SU-DHL-6 (cell line): ENCODE results near the gene OSBPL10.

Experiments used
- H2AFZ ChIP-seq: fragments of 200-600 bp; sonication (generic); 2 replicates; pipeline ENCODE4 v1.6.1; 2014; ENCODE audit warnings: low read depth, mild to moderate bottlenecking, moderate library complexity, mixed read lengths, antibody characterized with exemption, low read length; ENCODE audit not compliant: severe bottlenecking
- H3F3A ChIP-seq: fragments of 200-600 bp; shearing (Covaris generic); 2 replicates; pipeline ENCODE4 v1.6.0; 2016; ENCODE audit warnings: antibody characterized with exemption, mild to moderate bottlenecking; ENCODE audit not compliant: insufficient read depth
- H3K27ac ChIP-seq: fragments of 200-600 bp; sonication (generic); 2 replicates; pipeline ENCODE4 v1.5.1; 2016; ENCODE audit warnings: low read depth, mild to moderate bottlenecking, low read length, moderate library complexity, mixed read lengths
- H3K27me3 ChIP-seq: fragments of 200-600 bp; sonication (generic), shearing (Covaris generic); 2 replicates; pipeline ENCODE4 v1.6.0; 2014; ENCODE audit warnings: mild to moderate bottlenecking, low read length
- H3K36me3 ChIP-seq: fragments of 200-600 bp; sonication (generic); 2 replicates; pipeline ENCODE4 v1.6.1; 2014; ENCODE audit warnings: mild to moderate bottlenecking, low read length, mixed read lengths
- H3K4me2 ChIP-seq: fragments of 300-600, 200-600 bp; shearing (Covaris generic), sonication (generic); 2 replicates; pipeline ENCODE4 v1.6.0; 2014; ENCODE audit warnings: low read length, low read depth, mild to moderate bottlenecking; ENCODE audit not compliant: poor library complexity, severe bottlenecking
- H3K4me3 ChIP-seq: fragments of 200-600 bp; sonication (generic); 2 replicates; pipeline ENCODE4 v1.5.1; 2014; ENCODE audit warnings: antibody characterized with exemption, low read length, mild to moderate bottlenecking, mixed read lengths; ENCODE audit not compliant: insufficient read depth, poor library complexity, severe bottlenecking
- H3K79me2 ChIP-seq: fragments of 200-600 bp; sonication (generic); 2 replicates; pipeline ENCODE4 v1.6.1; 2014; ENCODE audit warnings: mild to moderate bottlenecking, low read length, moderate library complexity; ENCODE audit not compliant: insufficient read depth
- H3K9ac ChIP-seq: fragments of 200-600 bp; sonication (generic); 2 replicates; pipeline ENCODE4 v1.7.0; 2014; ENCODE audit warnings: mild to moderate bottlenecking, low read length
- H3K9me2 ChIP-seq: fragments of 200-600 bp; sonication (generic); replicated peaks from 2 replicates; pipeline ENCODE4 v1.6.1; 2014; ENCODE audit warnings: low read length; ENCODE audit not compliant: insufficient read depth
- H3K9me3 ChIP-seq: fragments of 200-600 bp; sonication (generic); 2 replicates; pipeline ENCODE4 v1.6.1; 2014; ENCODE audit warnings: low read length, mixed read lengths; ENCODE audit not compliant: insufficient read depth
- H4K20me1 ChIP-seq: fragments of 200-600 bp; sonication (generic); 2 replicates; pipeline ENCODE4 v1.6.1; 2014; ENCODE audit warnings: low read depth, mild to moderate bottlenecking, antibody characterized with exemption, low read length, moderate library complexity, mixed read lengths
- CTCF ChIP-seq: fragments of 200-600 bp; sonication (generic); IDR thresholded peaks from one replicate; pipeline ENCODE4 v1.5.1; 2017; ENCODE audit warnings: antibody characterized with exemption, mild to moderate bottlenecking, low read length, moderate library complexity; ENCODE audit not compliant: insufficient read depth, poor library complexity, severe bottlenecking
- EZH2phosphoT487 ChIP-seq: fragments of 200-600 bp; sonication (generic), shearing (Covaris generic); conservative IDR thresholded peaks from 2 replicates; pipeline ENCODE4 v1.6.1; 2018; ENCODE audit warnings: mild to moderate bottlenecking, antibody characterized with exemption, low read length, moderate library complexity, mixed read lengths

The OSBPL10 gene

DNA sequence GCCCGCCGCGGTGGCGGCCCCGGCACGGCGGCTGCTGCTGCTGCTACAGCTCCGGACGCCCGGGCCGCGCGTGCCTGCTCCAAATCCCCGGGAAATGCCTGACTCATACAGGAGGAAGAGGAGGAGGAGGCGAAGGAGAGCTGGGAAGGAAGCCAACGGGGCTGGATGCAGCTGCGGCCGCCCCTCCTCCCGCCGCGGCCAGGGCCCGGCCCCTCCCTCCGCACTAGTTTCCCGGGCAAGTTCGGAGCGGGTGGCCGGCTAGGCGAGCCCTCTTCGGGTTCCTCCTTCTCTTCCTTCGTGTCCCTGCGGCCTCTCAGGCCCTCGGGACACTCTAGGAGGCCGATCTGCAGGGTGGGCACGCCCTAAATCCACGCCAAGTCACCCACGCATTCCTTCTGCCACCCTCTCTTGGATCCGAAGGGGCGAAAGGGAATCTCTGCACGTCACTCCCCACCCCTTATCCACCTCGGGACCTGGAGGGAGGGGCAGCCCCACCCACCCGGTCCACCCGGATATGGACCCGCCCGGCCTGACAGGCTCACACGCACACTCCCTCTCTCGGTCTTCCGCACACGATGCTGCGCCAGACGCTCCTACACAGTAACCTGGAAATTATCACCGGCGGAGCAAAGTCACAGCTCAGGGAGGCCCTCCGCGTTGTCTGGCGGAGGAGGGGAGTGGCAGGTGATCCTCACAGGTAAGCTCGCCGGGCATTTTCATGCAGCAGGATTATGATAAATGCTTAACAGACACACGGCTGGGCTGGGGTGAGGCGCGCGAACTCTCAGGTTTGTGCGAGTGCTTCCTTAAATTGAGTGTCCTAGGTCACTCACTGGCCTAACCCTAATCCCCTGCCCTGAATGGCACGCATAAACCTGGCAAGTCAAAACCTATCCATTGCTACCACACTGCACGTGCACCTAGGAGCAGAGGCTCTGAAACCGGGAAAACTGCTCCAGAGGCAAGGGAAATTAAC is at the start of gene OSBPL10, which contains the start of gene ZNF860:
Gene OSBPL10 (minus strand): TSS at position 57 of the 976 bp plus-strand sequence. CDS start 83 bp downstream, outside the sequence.
Gene ZNF860 (plus strand): TSS at position 545 of the 976 bp plus-strand sequence. CDS start 7,330 bp downstream, outside the sequence.
- Histone ChIP-seq H3K4me3 (peak within 1 kb of the TSS; percentile 78), H4K20me1 (no peaks in the 10 kb centered on the region), H3K79me2 (peaks cover 98% of the 10 kb centered on the region)

DNA sequence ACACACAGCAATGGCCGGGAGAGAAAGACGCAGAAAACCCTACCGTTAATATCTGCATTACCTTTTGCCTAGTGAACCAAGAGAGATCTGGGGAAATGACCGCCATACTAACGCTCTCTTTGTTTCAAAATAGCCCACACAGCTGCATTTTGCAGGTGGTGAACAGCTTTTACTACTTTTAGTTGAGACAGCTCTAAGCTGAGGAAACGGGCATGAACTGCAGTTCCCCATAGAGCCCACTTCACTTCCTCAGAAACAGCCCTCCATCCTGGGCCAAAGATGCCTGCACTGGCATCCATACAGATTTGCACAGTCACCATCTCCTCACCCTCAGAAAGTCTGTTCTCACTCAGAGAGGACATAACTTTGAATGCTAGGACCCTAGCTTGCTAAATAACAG is 45.5 kb upstream of the OSBPL10 start:
- Histone ChIP-seq H3K79me2 (no peaks in the 10 kb centered on the region), H3K9me2 (no peaks in the 10 kb centered on the region), H3K36me3 (no peaks in the 10 kb centered on the region), H3K27me3 (no peaks in the 10 kb centered on the region), H3K9ac (0 out of 2 replicates have a peak overlapping the region, but pooled peaks have one; percentile 10), H3K4me3 (peak overlapping the region; percentile 5), H4K20me1 (no peaks in the 10 kb centered on the region), H3K9me3 (no peaks in the 10 kb centered on the region), H2AFZ (peak overlapping the region; percentile 76), H3K27ac (peak overlapping the region; percentile 74), H3F3A (peaks cover 3% of the 10 kb centered on the region; the same call in 1 of the 2 replicates), H3K4me2 (peak overlapping the region; percentile 58)
- TF ChIP-seq EZH2phosphoT487: no peak
- no peak for TF ChIP-seq CTCF

More for the DNA sequence above, at the start of gene OSBPL10, which contains the start of gene ZNF860:
- Histone ChIP-seq H2AFZ (peak within 1 kb of the TSS; percentile 27), H3K27ac (peak within 1 kb of the TSS; percentile 98), H3K9ac (peak within 1 kb of the TSS; percentile 96), H3K27me3 (no peaks in the 10 kb centered on the region), H3K4me2 (peak within 1 kb of the TSS; percentile 93), H3K9me3 (no peaks in the 10 kb centered on the region), H3F3A (peaks cover 31% of the 10 kb centered on the region), H3K36me3 (peaks cover 12% of the 10 kb centered on the region), H3K9me2 (no peaks in the 10 kb centered on the region)
- no peak for TF ChIP-seq CTCF
- no peak for TF ChIP-seq EZH2phosphoT487

- no peaks in the 10 kb centered on the region for H4K20me1 ChIP-seq
- H3K4me3 ChIP-seq: no peak overlapping the region
- H3K27me3 ChIP-seq: no peaks in the 10 kb centered on the region
- H3K27ac ChIP-seq: no peak overlapping the region
- no peaks in the 10 kb centered on the region for H3K79me2 ChIP-seq
- no peaks in the 10 kb centered on the region for H3K9me3 ChIP-seq
- H3K36me3 ChIP-seq: no peaks in the 10 kb centered on the region
- no peaks in the 10 kb centered on the region for H3K9me2 ChIP-seq
- TF ChIP-seq EZH2phosphoT487 (no peak), CTCF (no peak)
- H3K4me2 ChIP-seq: no peak overlapping the region
- no peak overlapping the region for H3K9ac ChIP-seq
- H3F3A ChIP-seq: peaks cover 3% of the 10 kb centered on the region; the same call in 1 of the 2 replicates
- no peak overlapping the region for H2AFZ ChIP-seq
Observed at GRCh38 chr3:32022947-32023346, 41.9 kb upstream of the OSBPL10 start.
